WTC11 (cell line): ENCODE data around the gene ZNF77.

Experiments
- ATF3 ChIP-seq: sonication (generic); formaldehyde crosslinking; conservative IDR thresholded peaks from 2 replicates; pipeline ENCODE4 v1.8.1; 2022; ENCODE audit warnings: mild to moderate bottlenecking, missing genetic modification reagents
- CTCF ChIP-seq: fragments of 200-600 bp; IDR thresholded peaks from 2 replicates; pipeline ENCODE4 v1.8.0; 2022; ENCODE audit warnings: antibody characterized with exemption

GRCh38 chr19:2977001-2977745 is 32.4 kb upstream of the ZNF77 start, which contains the start of gene TLE6:
- TF ChIP-seq ATF3 (no peak), CTCF (no peak)
